NB4 (cell line): ENCODE data around the gene MBD4.
"Not testable (repeated sequence)": the region's sequence is repeated elsewhere in the genome, so short reads cannot be mapped to it uniquely, and the experiment has no call there.

Experiments used
- CTCF ChIP-seq: IDR thresholded peaks from one replicate; pipeline ENCODE4 v1.5.1; 2012; ENCODE audit warnings: low read depth, low read length
- MAX ChIP-seq: IDR thresholded peaks from 2 replicates; pipeline ENCODE4 v1.6.1; 2011; ENCODE audit warnings: low read depth, low read length
- MYC ChIP-seq: IDR thresholded peaks from 2 replicates; pipeline ENCODE4 v1.6.1; 2011; ENCODE audit warnings: low read depth, low read length

GRCh38 chr3:129485146-129485545, 45.4 kb upstream of the MBD4 start:
- not testable (repeated sequence) for TF ChIP-seq MAX, CTCF, MYC
